Thymus (tissue), 11 donors: ENCODE results near the gene HOXA7. TPM values are rescaled to one million over a fixed set of nuclear protein-coding genes. Genes with fewer than 3 reads are reported as not detected.

Experiments
- DNase-seq, 9 donors: peaks; one replicate each; pipeline ENCODE4 v3.0.0-alpha.2; 2013; ENCODE audit warnings: low spot score in 9 of 9, low read depth in 6 of 9, missing footprints in 1 of 9
- H3K27ac ChIP-seq, 2 donors: one replicate each; pipeline ENCODE4 v1.5.1; 2013; ENCODE audit warnings: control low read depth in 1 of 2, low read depth in 1 of 2, low read length in 1 of 2, mild to moderate bottlenecking in 1 of 2, moderate library complexity in 1 of 2
- H3K27me3 ChIP-seq, 2 donors: one replicate each; pipeline ENCODE4 v1.5.1; 2013; ENCODE audit warnings: low read length in 1 of 2; ENCODE audit not compliant: control insufficient read depth in 2 of 2, insufficient read depth in 1 of 2
- H3K36me3 ChIP-seq, 2 donors: one replicate each; pipeline ENCODE4 v1.5.1; 2013; ENCODE audit warnings: low read length in 1 of 2, mild to moderate bottlenecking in 1 of 2, moderate library complexity in 1 of 2; ENCODE audit not compliant: control insufficient read depth in 2 of 2, insufficient read depth in 2 of 2
- H3K4me1 ChIP-seq, 2 donors: one replicate each; pipeline ENCODE4 v1.5.1; 2013; ENCODE audit warnings: low read length in 2 of 2; ENCODE audit not compliant: control insufficient read depth in 2 of 2, insufficient read depth in 2 of 2
- H3K4me3 ChIP-seq, 2 donors: one replicate each; pipeline ENCODE4 v1.5.1; 2013; ENCODE audit warnings: low read length in 2 of 2, control low read depth in 1 of 2, mild to moderate bottlenecking in 1 of 2
- H3K9me3 ChIP-seq, 2 donors: one replicate each; pipeline ENCODE4 v1.5.1; 2013; ENCODE audit warnings: low read length in 1 of 2, mild to moderate bottlenecking in 1 of 2; ENCODE audit not compliant: control insufficient read depth in 2 of 2, insufficient read depth in 1 of 2
- WGBS: extraction: QIAGEN DNeasy Blood & Tissue Kit; methylation state at CpG from one replicate; pipeline ENCODE4 v1.1.7; 2013; 5-methylcytosine and 5-hydroxymethylcytosine counted together
- polyA plus RNA-seq: library from polyadenylated mRNA; stranded (reverse); fragments of 200-250 nt; gene quantifications from one replicate; pipeline ENCODE4 v1.2.3, GENCODE V29; 2013
- total RNA-seq: library from RNA; stranded (reverse); fragments of 120-200 nt; gene quantifications from one replicate; pipeline ENCODE4 v1.2.4, GENCODE V29; 2013
- donor health status: healthy.

HOXA7 gene
- total and polyA plus RNA-seq, 2 donors = 0.41 to 0.57 TPM

GRCh38 chr7:27188386-27189294 is 32.2 kb upstream of the HOXA7 start:
- Histone ChIP-seq H3K36me3 (no peaks in the 10 kb centered on the region), H3K27me3 (peaks cover 77 to 100% of the 10 kb centered on the region in 2 donors), H3K4me1 (peaks cover 14 to 46% of the 10 kb centered on the region in 2 donors), H3K27ac (no peak overlapping the region), H3K9me3 (peaks cover 0 to 23% of the 10 kb centered on the region in 2 donors), H3K4me3 (peak overlapping the region in 1 of 2 donors; percentile 20)
- peak in 1 of 9 donors; percentile 62 for DNase-seq
- 4% methylated on average over 49 of the region's 49 CpGs for WGBS

- no peaks in the 10 kb centered on the region for H3K36me3 ChIP-seq
- H3K27ac ChIP-seq = no peak overlapping the region
- peaks cover 14 to 50% of the 10 kb centered on the region in 2 donors for H3K4me1 ChIP-seq
- no peak for DNase-seq
- H3K4me3 ChIP-seq = peak overlapping the region in 1 of 2 donors; percentile 20
- H3K27me3 ChIP-seq = peaks cover 75 to 100% of the 10 kb centered on the region in 2 donors
- 5% methylated on average over 46 of the region's 46 CpGs for WGBS
- peaks cover 0 to 23% of the 10 kb centered on the region in 2 donors for H3K9me3 ChIP-seq
Observed at GRCh38 chr7:27187475-27188385, 31.3 kb upstream of the HOXA7 start.

- no peak overlapping the region for H3K4me3 ChIP-seq
- WGBS = 18% methylated on average over 4 of the region's 4 CpGs
- DNase-seq = no peak
- H3K27me3 ChIP-seq = peaks cover 76 to 100% of the 10 kb centered on the region in 2 donors
- no peaks in the 10 kb centered on the region for H3K36me3 ChIP-seq
- peaks cover 0 to 18% of the 10 kb centered on the region in 2 donors for H3K9me3 ChIP-seq
- no peak overlapping the region for H3K27ac ChIP-seq
- H3K4me1 ChIP-seq = peaks cover 14 to 45% of the 10 kb centered on the region in 2 donors
Observed at GRCh38 chr7:27186668-27187474, 30.4 kb upstream of the HOXA7 start.

GRCh38 chr7:27185854-27186667 is 29.6 kb upstream of the HOXA7 start:
- peaks cover 77 to 100% of the 10 kb centered on the region in 2 donors for H3K27me3 ChIP-seq
- no peak overlapping the region for H3K27ac ChIP-seq
- WGBS = 6% methylated on average over 24 of the region's 24 CpGs
- peaks cover 0 to 16% of the 10 kb centered on the region in 2 donors for H3K9me3 ChIP-seq
- DNase-seq = no peak
- H3K4me3 ChIP-seq = no peak overlapping the region
- H3K36me3 ChIP-seq = no peaks in the 10 kb centered on the region
- H3K4me1 ChIP-seq = peaks cover 14 to 45% of the 10 kb centered on the region in 2 donors

DNA sequence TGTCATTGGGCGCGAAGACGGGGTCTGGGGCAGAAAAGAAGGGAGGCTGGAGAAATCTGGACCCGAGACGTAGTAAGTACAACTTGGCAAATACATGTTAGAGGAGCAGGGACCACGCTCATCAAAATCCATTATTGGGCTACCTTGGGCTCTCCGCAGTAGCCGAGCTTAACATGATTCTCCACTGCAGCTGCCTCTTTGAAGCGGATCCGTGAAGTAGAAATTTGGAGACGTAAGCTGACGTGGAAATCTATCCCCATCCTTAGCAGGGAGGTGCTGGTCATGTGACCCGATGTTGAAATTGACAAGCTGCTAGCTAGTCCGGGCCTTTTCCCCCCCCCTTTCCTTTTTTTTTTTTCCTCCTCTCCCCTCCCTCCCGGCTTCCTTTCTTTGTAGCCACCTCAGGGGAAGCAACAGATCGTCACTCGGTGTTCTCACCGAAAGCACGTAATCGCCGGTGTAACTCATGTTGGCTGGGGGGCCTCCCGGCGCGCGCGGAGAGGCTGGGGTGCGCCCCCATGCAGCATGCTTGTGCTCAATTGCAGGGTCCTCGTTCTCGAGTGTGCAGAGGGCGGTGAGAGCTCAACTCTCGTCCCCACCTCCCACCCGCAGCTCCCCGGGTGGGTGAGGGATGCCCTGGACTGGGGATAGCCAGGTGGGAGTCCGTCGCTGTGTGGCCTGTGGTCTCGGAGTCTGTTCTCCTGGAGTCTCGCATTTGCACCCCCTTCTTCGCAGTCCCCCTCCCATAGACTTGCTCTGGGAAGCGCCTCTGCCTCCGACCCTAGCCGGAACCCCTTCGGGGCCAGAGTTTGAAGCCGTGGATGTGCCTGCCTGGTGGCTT is 28.8 kb upstream of the HOXA7 start, which contains the start of gene HOXA11:
TSS of gene HOXA11 (minus strand) at position 220 of the 841 bp plus-strand sequence. CDS start at position 132, 88 bp downstream.
- peaks cover 76 to 100% of the 10 kb centered on the region in 2 donors for H3K27me3 ChIP-seq
- H3K4me1 ChIP-seq = peaks cover 14 to 46% of the 10 kb centered on the region in 2 donors
- H3K36me3 ChIP-seq = no peaks in the 10 kb centered on the region
- peak within 1 kb of the TSS in 1 of 2 donors; percentile 35 for H3K4me3 ChIP-seq
- H3K27ac ChIP-seq = no peak within 1 kb of the TSS
- peaks cover 0 to 16% of the 10 kb centered on the region in 2 donors for H3K9me3 ChIP-seq
- 5% methylated on average over 43 of the region's 43 CpGs for WGBS
- DNase-seq = no peak

DNA sequence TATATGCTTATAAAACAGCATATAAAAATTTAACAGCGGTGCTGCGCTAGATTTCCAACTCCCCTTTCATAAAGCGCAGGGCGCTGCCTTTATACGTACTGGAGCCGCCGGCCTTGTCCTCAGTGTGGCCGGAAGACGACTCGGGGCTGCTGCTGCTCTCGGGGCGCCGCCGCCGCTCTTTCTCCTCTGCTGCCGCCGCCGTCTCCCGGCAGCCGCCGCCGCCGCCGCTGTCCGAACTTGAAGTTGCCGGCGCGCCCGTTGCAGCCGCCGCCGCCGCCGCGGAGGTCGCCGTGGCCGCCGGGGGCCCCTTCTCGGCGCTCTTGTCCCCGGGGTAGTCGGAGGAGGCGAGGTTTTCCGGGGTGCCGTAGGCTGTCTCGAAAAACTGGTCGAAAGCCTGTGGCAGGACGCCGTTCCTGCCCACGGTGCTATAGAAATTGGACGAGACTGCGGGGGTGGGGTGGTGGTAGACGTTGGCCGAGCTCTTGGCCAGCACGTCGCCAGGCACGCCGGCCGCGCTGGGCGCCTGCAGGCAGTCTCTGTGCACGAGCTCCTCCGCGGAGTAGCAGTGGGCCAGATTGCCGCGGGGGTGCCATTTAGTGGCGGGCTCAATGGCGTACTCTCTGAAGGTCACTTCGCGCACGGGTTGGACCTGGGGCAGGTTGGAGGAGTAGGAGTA is 28.0 kb upstream of the HOXA7 start:
- WGBS = 2% methylated on average over 72 of the region's 72 CpGs
- Histone ChIP-seq H3K27ac (no peak overlapping the region), H3K9me3 (peaks cover 0 to 16% of the 10 kb centered on the region in 2 donors), H3K4me1 (peaks cover 14 to 53% of the 10 kb centered on the region in 2 donors), H3K4me3 (peak overlapping the region in 1 of 2 donors; percentile 35), H3K27me3 (peaks cover 70 to 100% of the 10 kb centered on the region in 2 donors), H3K36me3 (no peaks in the 10 kb centered on the region)
- DNase-seq = no peak

DNA sequence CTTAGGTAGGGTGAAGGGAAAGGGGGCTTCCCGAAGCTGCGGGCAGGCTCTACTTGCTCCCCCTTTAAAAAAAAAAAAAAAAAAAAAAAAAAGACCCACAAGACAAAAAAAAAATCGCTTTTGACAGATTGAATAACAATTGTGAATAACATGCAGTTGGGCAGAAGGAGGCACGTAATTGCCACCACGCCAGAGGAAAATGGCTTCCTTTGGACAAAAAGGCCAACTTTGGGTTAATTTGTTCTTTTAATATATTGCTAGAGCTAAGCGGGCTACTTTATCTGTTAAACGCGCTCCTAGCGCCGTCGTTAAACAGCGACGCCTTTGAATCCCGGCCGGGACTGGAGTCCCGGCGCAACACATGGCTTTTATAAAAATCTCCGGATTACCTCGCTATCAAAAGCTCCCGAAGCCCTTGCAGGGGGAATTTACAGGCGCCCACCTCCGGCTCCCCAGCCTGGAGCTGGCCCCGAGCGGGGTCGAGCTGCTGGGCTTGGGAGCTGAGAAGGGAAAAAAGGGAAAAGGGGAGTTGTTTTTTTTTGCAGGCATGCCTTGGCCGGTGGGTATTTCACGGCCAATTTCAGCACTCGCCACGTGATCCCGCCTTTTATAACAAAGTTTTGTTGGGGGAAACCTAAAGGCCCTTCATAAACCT is 27.3 kb upstream of the HOXA7 start:
- Histone ChIP-seq H3K36me3 (no peaks in the 10 kb centered on the region), H3K27ac (no peak overlapping the region), H3K27me3 (peaks cover 70 to 100% of the 10 kb centered on the region in 2 donors), H3K4me3 (peak overlapping the region in 1 of 2 donors; percentile 35), H3K9me3 (peaks cover 0 to 10% of the 10 kb centered on the region in 2 donors), H3K4me1 (peaks cover 14 to 55% of the 10 kb centered on the region in 2 donors)
- 3% methylated on average over 30 of the region's 30 CpGs for whole genome bisulfite sequencing
- DNase-seq = no peak
